HepG2 (cell line): ENCODE results near the gene GSG1. TPM values are rescaled to one million over a fixed set of nuclear protein-coding genes. Genes with fewer than 3 reads are reported as not detected.
A peak's percentile ranks its signal among the peaks of the same experiment; 100 is the strongest.

Source experiments
- NPAS2 ChIP-seq: sonication (generic); formaldehyde crosslinking; IDR thresholded peaks from 2 replicates; pipeline ENCODE4 v1.8.0; 2022; ENCODE audit warnings: mild to moderate bottlenecking, missing genetic modification reagents, borderline replicate concordance
- NR2F1 ChIP-seq, 2 experiments: fragments of 450-650 bp in 1 of 2; formaldehyde crosslinking in 1 of 2; IDR thresholded peaks; 2 replicates each; pipeline versions ENCODE4 v1.5.0 to v1.6.1; 2016 to 2020; ENCODE audit warnings: mild to moderate bottlenecking in 1 of 2, missing compliant biosample characterization in 1 of 2, missing genetic modification reagents in 1 of 2, moderate library complexity in 1 of 2
- SRSF4 ChIP-seq: fragments of 200-400 bp; formaldehyde crosslinking; IDR thresholded peaks from one replicate; pipeline ENCODE4 v1.6.1; 2018; ENCODE audit warnings: mild to moderate bottlenecking, low read depth, low read length, moderate library complexity; ENCODE audit not compliant: poor library complexity, severe bottlenecking
- ZBTB34 ChIP-seq: sonication (generic); formaldehyde crosslinking; IDR thresholded peaks from 2 replicates; pipeline ENCODE4 v1.8.0; 2022; ENCODE audit warnings: mild to moderate bottlenecking, missing genetic modification reagents
- ZNF142 ChIP-seq: sonication (generic); formaldehyde crosslinking; IDR thresholded peaks from 2 replicates; pipeline ENCODE4 v1.4.0; 2020; ENCODE audit warnings: missing genetic modification reagents
- ZNF546 ChIP-seq: sonication (generic); formaldehyde crosslinking; conservative IDR thresholded peaks from 2 replicates; pipeline ENCODE4 v1.8.1; 2023; ENCODE audit warnings: mild to moderate bottlenecking, missing genetic modification reagents
- ZNF598 ChIP-seq: sonication (generic); formaldehyde crosslinking; IDR thresholded peaks from 2 replicates; pipeline ENCODE4 v1.5.1; 2020; ENCODE audit warnings: mild to moderate bottlenecking, missing genetic modification reagents, borderline replicate concordance
- polyA plus RNA-seq, 8 experiments: library from polyadenylated mRNA; depleted of rRNA in 3 of 8; stranded (reverse) in 7 of 8; unstranded in 1 of 8; fragments of >200 nt; fragmentation: Illumina TruSeq in 4 of 8; extraction: Trizol in 4 of 8; gene quantifications; 2 replicates each; pipeline versions ENCODE4 v1.2.1 to v1.2.3, GENCODE V29; 2011 to 2016; ENCODE audit warnings: low read depth in 4 of 8, missing spikeins in 1 of 8, mixed read lengths in 1 of 8; ENCODE audit not compliant: insufficient read depth in 1 of 8
- total RNA-seq, 5 experiments: library from RNA; depleted of rRNA; stranded (reverse); fragments of >200 nt; fragmentation: Illumina TruSeq; extraction: Trizol; gene quantifications; 2 replicates each; pipeline ENCODE4 v1.2.3, GENCODE V29; 2016; ENCODE audit warnings: low read depth in 1 of 5
- TF ChIP-seq, protein P1 (sequence below): sonication (generic); formaldehyde crosslinking; IDR thresholded peaks from 2 replicates; pipeline ENCODE4 v1.9.0; 2022; ENCODE audit warnings: low read depth, missing genetic modification reagents
- TF ChIP-seq, protein P2 (sequence below): sonication (generic); formaldehyde crosslinking; IDR thresholded peaks from 2 replicates; pipeline ENCODE4 v1.5.1; 2020; ENCODE audit warnings: missing genetic modification reagents, mild to moderate bottlenecking, borderline replicate concordance
- TF ChIP-seq, protein P3 (sequence below): sonication (generic); formaldehyde crosslinking; IDR thresholded peaks from 2 replicates; pipeline ENCODE4 v1.4.0; 2020; ENCODE audit warnings: mild to moderate bottlenecking, low read depth, missing genetic modification reagents

Gene GSG1
- total and polyA plus RNA-seq, 2 of the 13 experiments (the other 11 are each of a cell fraction or from before 2014, with no cell fraction given), result not detected

GRCh38 chr12:13044002-13044905 lies 59.2 kb downstream of the GSG1 start, which contains the start of gene FAM234B (continued):
- TF ChIP-seq, protein P1, sequence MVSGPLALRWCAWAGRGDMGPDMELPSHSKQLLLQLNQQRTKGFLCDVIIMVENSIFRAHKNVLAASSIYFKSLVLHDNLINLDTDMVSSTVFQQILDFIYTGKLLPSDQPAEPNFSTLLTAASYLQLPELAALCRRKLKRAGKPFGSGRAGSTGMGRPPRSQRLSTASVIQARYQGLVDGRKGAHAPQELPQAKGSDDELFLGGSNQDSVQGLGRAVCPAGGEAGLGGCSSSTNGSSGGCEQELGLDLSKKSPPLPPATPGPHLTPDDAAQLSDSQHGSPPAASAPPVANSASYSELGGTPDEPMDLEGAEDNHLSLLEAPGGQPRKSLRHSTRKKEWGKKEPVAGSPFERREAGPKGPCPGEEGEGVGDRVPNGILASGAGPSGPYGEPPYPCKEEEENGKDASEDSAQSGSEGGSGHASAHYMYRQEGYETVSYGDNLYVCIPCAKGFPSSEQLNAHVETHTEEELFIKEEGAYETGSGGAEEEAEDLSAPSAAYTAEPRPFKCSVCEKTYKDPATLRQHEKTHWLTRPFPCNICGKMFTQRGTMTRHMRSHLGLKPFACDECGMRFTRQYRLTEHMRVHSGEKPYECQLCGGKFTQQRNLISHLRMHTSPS (CRISPR knock-in tag), result no peak
- TF ChIP-seq NPAS2 (CRISPR knock-in tag), result no peak
- TF ChIP-seq ZNF598 (CRISPR knock-in tag), result no peak
- TF ChIP-seq ZBTB34 (CRISPR knock-in tag), result no peak
- peak; percentile 67; the same call in 1 of the 2 replicates for TF ChIP-seq ZNF546 (CRISPR knock-in tag)
- TF ChIP-seq, protein P2, sequence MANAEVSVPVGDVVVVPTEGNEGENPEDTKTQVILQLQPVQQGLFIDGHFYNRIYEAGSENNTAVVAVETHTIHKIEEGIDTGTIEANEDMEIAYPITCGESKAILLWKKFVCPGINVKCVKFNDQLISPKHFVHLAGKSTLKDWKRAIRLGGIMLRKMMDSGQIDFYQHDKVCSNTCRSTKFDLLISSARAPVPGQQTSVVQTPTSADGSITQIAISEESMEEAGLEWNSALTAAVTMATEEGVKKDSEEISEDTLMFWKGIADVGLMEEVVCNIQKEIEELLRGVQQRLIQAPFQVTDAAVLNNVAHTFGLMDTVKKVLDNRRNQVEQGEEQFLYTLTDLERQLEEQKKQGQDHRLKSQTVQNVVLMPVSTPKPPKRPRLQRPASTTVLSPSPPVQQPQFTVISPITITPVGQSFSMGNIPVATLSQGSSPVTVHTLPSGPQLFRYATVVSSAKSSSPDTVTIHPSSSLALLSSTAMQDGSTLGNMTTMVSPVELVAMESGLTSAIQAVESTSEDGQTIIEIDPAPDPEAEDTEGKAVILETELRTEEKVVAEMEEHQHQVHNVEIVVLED, result no peak
- TF ChIP-seq SRSF4, result no peak
- no peak for TF ChIP-seq NR2F1 (CRISPR knock-in tag; IDR thresholded peaks at IDR 0.05)
- TF ChIP-seq, protein P3, sequence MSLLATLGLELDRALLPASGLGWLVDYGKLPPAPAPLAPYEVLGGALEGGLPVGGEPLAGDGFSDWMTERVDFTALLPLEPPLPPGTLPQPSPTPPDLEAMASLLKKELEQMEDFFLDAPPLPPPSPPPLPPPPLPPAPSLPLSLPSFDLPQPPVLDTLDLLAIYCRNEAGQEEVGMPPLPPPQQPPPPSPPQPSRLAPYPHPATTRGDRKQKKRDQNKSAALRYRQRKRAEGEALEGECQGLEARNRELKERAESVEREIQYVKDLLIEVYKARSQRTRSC (CRISPR knock-in tag), result no peak
- TF ChIP-seq ZNF142, result 0 out of 2 replicates have a peak, but pooled peaks have one; percentile 29
